DND-41 (cell line): ENCODE results near the gene TTK.

ENCODE experiments used
- ATAC-seq: fragments of 200-7000 bp; cut with Tn5 transposase; 3 replicates; pipeline ENCODE4 v1.9.1; 2021; ENCODE audit warnings: low read depth; ENCODE audit not compliant: insufficient read depth
- DNase-seq: peaks from one replicate; pipeline ENCODE4 v3.0.0-alpha.2; 2020
- H2AFZ ChIP-seq: 2 replicates; pipeline ENCODE4 v1.6.0; 2012; ENCODE audit warnings: low read depth, low read length
- H3K27ac ChIP-seq: 2 replicates; pipeline ENCODE4 v1.5.1; 2012; ENCODE audit warnings: low read length, inconsistent platforms
- H3K27me3 ChIP-seq: fragments of 200-600 bp; sonication (generic); 2 replicates; pipeline ENCODE4 v1.6.0; 2012; ENCODE audit warnings: low read length, mild to moderate bottlenecking, inconsistent platforms; ENCODE audit not compliant: insufficient read depth, poor library complexity
- H3K36me3 ChIP-seq: 2 replicates; pipeline ENCODE4 v1.5.1; 2012; ENCODE audit warnings: low read length, inconsistent platforms; ENCODE audit not compliant: insufficient read depth
- H3K4me1 ChIP-seq: 2 replicates; pipeline ENCODE4 v1.5.1; 2012; ENCODE audit warnings: mild to moderate bottlenecking, low read length; ENCODE audit not compliant: insufficient read depth
- H3K4me2 ChIP-seq: 2 replicates; pipeline ENCODE4 v1.6.0; 2012; ENCODE audit warnings: mild to moderate bottlenecking, moderate library complexity, low read length, inconsistent platforms; ENCODE audit not compliant: insufficient read depth
- H3K4me3 ChIP-seq, 2 experiments: fragments of 200-600 bp in 1 of 2; shearing (Covaris generic) in 1 of 2; 2 replicates each; pipeline ENCODE4 v1.5.1; 2012 to 2016; ENCODE audit warnings: inconsistent platforms in 2 of 2, low read length in 2 of 2, mild to moderate bottlenecking in 2 of 2, low read depth in 1 of 2, moderate library complexity in 1 of 2
- H3K79me2 ChIP-seq: 2 replicates; pipeline ENCODE4 v1.6.0; 2012; ENCODE audit warnings: low read length, inconsistent platforms; ENCODE audit not compliant: insufficient read depth
- H3K9ac ChIP-seq: 2 replicates; pipeline ENCODE4 v1.6.0; 2012; ENCODE audit warnings: low read depth, mild to moderate bottlenecking, inconsistent platforms, low read length, moderate library complexity
- H3K9me3 ChIP-seq: 2 replicates; pipeline ENCODE4 v1.5.1; 2012; ENCODE audit warnings: low read length, moderate library complexity, mild to moderate bottlenecking, inconsistent platforms; ENCODE audit not compliant: insufficient read depth, severe bottlenecking
- H4K20me1 ChIP-seq: 2 replicates; pipeline ENCODE4 v1.6.0; 2012; ENCODE audit warnings: low read length; ENCODE audit not compliant: insufficient read depth
- EZH2 ChIP-seq: IDR thresholded peaks from 3 replicates; pipeline ENCODE4 v1.6.1; 2012; ENCODE audit warnings: borderline replicate concordance, low read depth, mild to moderate bottlenecking, moderate library complexity, low read length, inconsistent platforms; ENCODE audit not compliant: severe bottlenecking
- TF ChIP-seq, protein P1 (sequence below): IDR thresholded peaks from 2 replicates; pipeline ENCODE4 v1.5.1; 2012; ENCODE audit warnings: borderline replicate concordance, low read length, moderate library complexity, mild to moderate bottlenecking; ENCODE audit not compliant: poor library complexity, severe bottlenecking; ENCODE audit errors: extremely low read depth

TTK gene

GRCh38 chr6:80009531-80009930, 5.1 kb downstream of the TTK start:
- H3K4me3 ChIP-seq: no peak overlapping the region
- H3K4me1 ChIP-seq: peaks cover 40% of the 10 kb centered on the region
- no peaks in the 10 kb centered on the region for H3K27me3 ChIP-seq
- peak overlapping the region; percentile 6; the same call in 1 of the 2 replicates for H3K4me2 ChIP-seq
- no peak overlapping the region for H3K27ac ChIP-seq
- TF ChIP-seq EZH2: no peak
- TF ChIP-seq, protein P1, sequence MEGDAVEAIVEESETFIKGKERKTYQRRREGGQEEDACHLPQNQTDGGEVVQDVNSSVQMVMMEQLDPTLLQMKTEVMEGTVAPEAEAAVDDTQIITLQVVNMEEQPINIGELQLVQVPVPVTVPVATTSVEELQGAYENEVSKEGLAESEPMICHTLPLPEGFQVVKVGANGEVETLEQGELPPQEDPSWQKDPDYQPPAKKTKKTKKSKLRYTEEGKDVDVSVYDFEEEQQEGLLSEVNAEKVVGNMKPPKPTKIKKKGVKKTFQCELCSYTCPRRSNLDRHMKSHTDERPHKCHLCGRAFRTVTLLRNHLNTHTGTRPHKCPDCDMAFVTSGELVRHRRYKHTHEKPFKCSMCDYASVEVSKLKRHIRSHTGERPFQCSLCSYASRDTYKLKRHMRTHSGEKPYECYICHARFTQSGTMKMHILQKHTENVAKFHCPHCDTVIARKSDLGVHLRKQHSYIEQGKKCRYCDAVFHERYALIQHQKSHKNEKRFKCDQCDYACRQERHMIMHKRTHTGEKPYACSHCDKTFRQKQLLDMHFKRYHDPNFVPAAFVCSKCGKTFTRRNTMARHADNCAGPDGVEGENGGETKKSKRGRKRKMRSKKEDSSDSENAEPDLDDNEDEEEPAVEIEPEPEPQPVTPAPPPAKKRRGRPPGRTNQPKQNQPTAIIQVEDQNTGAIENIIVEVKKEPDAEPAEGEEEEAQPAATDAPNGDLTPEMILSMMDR: no peak
- no peaks in the 10 kb centered on the region for H3K9me3 ChIP-seq
- H2AFZ ChIP-seq: no peak overlapping the region
- H3K9ac ChIP-seq: no peak overlapping the region
- DNase-seq: no peak
- peaks cover 89% of the 10 kb centered on the region for H3K36me3 ChIP-seq
- peaks cover 80% of the 10 kb centered on the region for H3K79me2 ChIP-seq
- H4K20me1 ChIP-seq: no peaks in the 10 kb centered on the region
- ATAC-seq: no peak

DNA sequence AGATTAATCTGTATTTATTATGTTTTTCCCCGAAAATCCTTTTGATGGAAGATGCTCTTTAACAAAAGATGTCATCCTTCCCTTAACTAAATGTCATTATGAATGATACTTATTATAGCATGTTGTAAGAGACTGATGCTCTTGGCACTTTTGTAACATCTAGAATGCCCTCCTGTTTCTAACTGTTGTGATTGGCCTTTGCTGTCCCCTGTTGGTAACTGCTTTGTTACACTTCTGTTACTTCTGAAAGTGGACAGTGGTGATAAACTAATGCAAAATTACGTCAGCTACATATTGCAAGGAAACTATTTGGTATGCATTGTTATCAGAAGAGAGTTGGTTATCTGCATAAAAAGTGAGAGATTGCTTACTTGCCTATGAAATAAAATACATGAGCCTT, 5.8 kb downstream of the TTK start:
- Histone ChIP-seq H3K27me3 (no peaks in the 10 kb centered on the region), H3K9me3 (no peaks in the 10 kb centered on the region), H3K4me1 (peaks cover 36% of the 10 kb centered on the region), H3K36me3 (peaks cover 97% of the 10 kb centered on the region), H2AFZ (no peak overlapping the region), H4K20me1 (no peaks in the 10 kb centered on the region), H3K9ac (no peak overlapping the region), H3K27ac (no peak overlapping the region), H3K79me2 (peaks cover 73% of the 10 kb centered on the region), H3K4me2 (no peak overlapping the region), H3K4me3 (no peak overlapping the region)
- peak; percentile 45; the same call in 1 of the 3 replicates for ATAC-seq
- no peak for DNase-seq
- no peak for TF ChIP-seq EZH2
- TF ChIP-seq, protein P1: peak; percentile 36

GRCh38 chr6:80015839-80016435, 11.5 kb downstream of the TTK start:
- Histone ChIP-seq H4K20me1 (peaks cover under 1% of the 10 kb centered on the region), H3K79me2 (peaks cover 29% of the 10 kb centered on the region), H3K27ac (no peak overlapping the region), H3K36me3 (peaks cover 98% of the 10 kb centered on the region), H3K9ac (no peak overlapping the region), H3K27me3 (no peaks in the 10 kb centered on the region), H3K4me2 (no peak overlapping the region), H2AFZ (no peak overlapping the region), H3K9me3 (no peaks in the 10 kb centered on the region), H3K4me3 (no peak overlapping the region), H3K4me1 (0 out of 2 replicates have a peak, but pooled peaks cover 3% of the 10 kb centered on the region)
- no peak for DNase-seq
- TF ChIP-seq EZH2: no peak
- TF ChIP-seq, protein P1: no peak
- no peak for ATAC-seq
